ENCODE measurements around the gene TSHR.

- TF ChIP-seq ATF3 (IDR thresholded peaks at IDR 0.05) (no peak), POLR2A (IDR thresholded peaks at IDR 0.05; ENCODE audit: borderline replicate concordance, extremely low read depth, insufficient read depth, insufficient read length) (no peak), ELF1 (IDR thresholded peaks at IDR 0.05; ENCODE audit: borderline replicate concordance, low read depth) (no peak), CTCF (IDR thresholded peaks at IDR 0.05 in 2 of 3, conservative IDR thresholded peaks at IDR 0.05 in 1 of 3; ENCODE audit: borderline replicate concordance in 1 of 3, insufficient read depth in 1 of 3, low read depth in 2 of 3, low read length in 2 of 3) (no peak), MAX (IDR thresholded peaks at IDR 0.05) (no peak), RAD21 (IDR thresholded peaks at IDR 0.05; ENCODE audit: low read depth) (no peak), CBX3 (IDR thresholded peaks at IDR 0.05; ENCODE audit: low read depth) (no peak)
These were observed 177.0 kb downstream of the TSHR start for GRCh38 chr14:81132468-81132867.

All from HCT116 (cell line).